IgD-negative memory B cell (primary cell): ENCODE data around the gene QPRT. TPM values are rescaled to one million over a fixed set of nuclear protein-coding genes. Genes with fewer than 3 reads are reported as not detected.
"Not testable (repeated sequence)": the region's sequence is repeated elsewhere in the genome, so short reads cannot be mapped to it uniquely, and the experiment has no call there.

ENCODE experiments used
- H3K27ac Mint-ChIP-seq, 3 donors: one replicate each; pipeline ENCODE4 v1.8.0; 2020 to 2022; ENCODE audit warnings: mild to moderate bottlenecking in 3 of 3, mixed read lengths in 3 of 3, moderate library complexity in 1 of 3
- H3K27me3 Mint-ChIP-seq: one replicate; pipeline ENCODE4 v1.8.0; 2021; ENCODE audit warnings: mixed read lengths
- H3K36me3 Mint-ChIP-seq: one replicate; pipeline ENCODE4 v1.8.0; 2020; ENCODE audit warnings: mild to moderate bottlenecking, mixed read lengths
- H3K4me1 Mint-ChIP-seq, 3 donors: one replicate each; pipeline ENCODE4 v1.8.0; 2020 to 2022; ENCODE audit warnings: mixed read lengths in 3 of 3, mild to moderate bottlenecking in 1 of 3
- H3K4me3 Mint-ChIP-seq, 4 donors: one replicate each; pipeline ENCODE4 v1.8.0; 2020 to 2022; ENCODE audit warnings: mild to moderate bottlenecking in 4 of 4, mixed read lengths in 4 of 4, moderate library complexity in 3 of 4
- H3K9me3 Mint-ChIP-seq, 3 donors: one replicate each; pipeline ENCODE4 v1.8.0; 2020 to 2021; ENCODE audit warnings: mixed read lengths in 3 of 3, mild to moderate bottlenecking in 1 of 3
- polyA plus RNA-seq: library from polyadenylated mRNA; unstranded; fragments of 300-500 nt; fragmentation: Illumina TruSeq; gene quantifications from one replicate; pipeline ENCODE4 v1.2.3, GENCODE V29; 2021

The QPRT gene
- polyA plus RNA-seq, 1 donor from 2014 or later = not detected

DNA sequence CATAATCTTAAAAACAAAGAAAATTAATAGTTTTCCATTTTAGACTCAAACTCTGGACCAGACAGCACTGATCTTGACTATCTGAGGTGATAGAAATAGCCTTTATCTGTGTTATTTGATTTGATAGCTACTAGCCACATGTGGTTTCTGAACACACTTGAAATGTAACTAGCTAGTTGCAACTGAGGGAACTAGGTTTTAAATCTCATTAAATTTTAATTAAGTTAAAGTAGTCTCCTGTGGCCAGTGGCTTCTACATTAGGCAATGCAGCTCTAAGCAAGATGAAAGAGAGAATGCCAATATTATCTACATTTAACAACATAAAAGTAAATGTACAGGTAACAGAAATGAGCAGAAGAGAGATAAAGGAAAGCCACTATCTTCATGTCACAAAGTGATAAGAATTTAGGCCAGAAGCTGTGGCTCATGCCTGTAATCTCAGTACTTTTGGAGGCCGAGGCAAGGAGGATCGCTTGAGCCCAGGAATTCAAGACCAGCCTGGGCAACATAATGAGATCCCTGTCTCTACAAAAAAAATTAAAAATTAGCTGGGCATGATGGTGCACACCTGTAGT lies 27.1 kb upstream of the QPRT start:
- Mint-ChIP-seq H3K4me1 (peaks cover 9 to 14% (median 11%) of the 10 kb centered on the region in 3 donors), H3K27me3 (peaks cover 3% of the 10 kb centered on the region), H3K4me3 (no peak overlapping the region), H3K9me3 (no peaks in the 10 kb centered on the region), H3K27ac (no peak overlapping the region), H3K36me3 (no peaks in the 10 kb centered on the region)

- Mint-ChIP-seq H3K36me3 (no peaks in the 10 kb centered on the region), H3K9me3 (no peaks in the 10 kb centered on the region), H3K4me1 (peaks cover 9 to 14% (median 11%) of the 10 kb centered on the region in 3 donors), H3K27me3 (peaks cover 3% of the 10 kb centered on the region), H3K27ac (peak overlapping the region in 2 of 3 donors; percentile 1 to 76), H3K4me3 (peak overlapping the region in 1 of 4 donors; percentile 7)
Measured at GRCh38 chr16:29653471-29653870, 25.5 kb upstream of the QPRT start.

DNA sequence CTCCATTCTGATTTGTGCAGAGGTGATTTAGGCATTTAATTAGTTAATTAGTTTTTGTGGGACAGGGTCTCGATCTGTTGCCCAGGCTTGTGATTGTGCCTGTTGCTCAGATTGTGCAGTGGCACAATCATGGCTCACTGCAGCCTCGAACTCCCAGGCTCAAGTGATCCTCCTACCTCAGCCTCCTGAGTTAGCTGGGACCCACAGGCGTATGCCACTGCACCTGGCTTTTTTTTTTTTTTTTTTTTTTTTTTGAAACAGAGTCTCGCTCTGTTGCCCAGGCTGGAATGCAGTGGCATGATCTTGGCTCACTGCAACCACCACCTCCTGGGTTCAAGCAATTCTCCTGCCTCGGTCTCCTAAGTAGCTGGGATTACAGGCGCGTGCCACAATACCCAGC lies 25.1 kb upstream of the QPRT start:
- H3K27ac Mint-ChIP-seq = peak overlapping the region in 1 of 3 donors; percentile 1
- H3K36me3 Mint-ChIP-seq, H3K4me3 Mint-ChIP-seq, H3K27me3 Mint-ChIP-seq, H3K9me3 Mint-ChIP-seq: not testable (repeated sequence)
- peaks cover 9 to 14% (median 11%) of the 10 kb centered on the region in 3 donors for H3K4me1 Mint-ChIP-seq

- H3K4me3 Mint-ChIP-seq = no peak overlapping the region
- no peaks in the 10 kb centered on the region for H3K9me3 Mint-ChIP-seq
- peaks cover 10 to 14% (median 11%) of the 10 kb centered on the region in 3 donors for H3K4me1 Mint-ChIP-seq
- H3K27me3 Mint-ChIP-seq = peaks cover 3% of the 10 kb centered on the region
- H3K36me3 Mint-ChIP-seq = no peaks in the 10 kb centered on the region
- no peak overlapping the region for H3K27ac Mint-ChIP-seq
Measured at GRCh38 chr16:29656688-29657523, 22.1 kb upstream of the QPRT start.

DNA sequence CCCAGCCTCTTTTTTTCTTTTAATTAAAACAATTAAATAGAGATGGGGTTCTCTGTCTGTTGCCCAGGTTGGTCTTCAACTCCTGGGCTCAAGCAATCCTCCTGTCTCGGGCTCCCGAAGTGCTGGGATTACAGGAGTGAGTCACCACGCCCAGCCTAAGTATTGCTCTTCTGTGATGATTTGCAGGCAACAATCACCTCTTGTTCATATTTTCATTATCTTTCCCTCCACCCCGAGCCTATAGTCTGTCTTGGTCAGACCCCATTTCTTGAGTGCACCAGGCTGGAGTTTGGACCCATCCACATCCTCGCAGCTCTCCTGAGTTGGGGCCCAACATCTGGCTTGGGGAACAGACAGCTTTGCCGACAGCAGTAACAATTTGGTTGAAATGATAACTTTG lies 20.3 kb upstream of the QPRT start:
- Mint-ChIP-seq H3K4me1 (peaks cover 3 to 21% (median 11%) of the 10 kb centered on the region in 3 donors), H3K27ac (no peak overlapping the region), H3K36me3 (no peaks in the 10 kb centered on the region), H3K4me3 (no peak overlapping the region), H3K9me3 (no peaks in the 10 kb centered on the region), H3K27me3 (no peaks in the 10 kb centered on the region)

- Mint-ChIP-seq H3K4me3 (peak overlapping the region; percentile 31 to 89 (median 74)), H3K27me3 (peaks cover 2% of the 10 kb centered on the region), H3K36me3 (no peaks in the 10 kb centered on the region), H3K4me1 (peaks cover 15 to 40% (median 32%) of the 10 kb centered on the region in 3 donors), H3K9me3 (no peaks in the 10 kb centered on the region), H3K27ac (peak overlapping the region in 2 of 3 donors; percentile 13 to 74)
Measured at GRCh38 chr16:29662000-29662728, 16.8 kb upstream of the QPRT start.

- Mint-ChIP-seq H3K9me3 (no peaks in the 10 kb centered on the region), H3K4me3 (peak overlapping the region in 3 of 4 donors; percentile 67 to 89 (median 82)), H3K36me3 (no peaks in the 10 kb centered on the region), H3K4me1 (peaks cover 15 to 40% (median 34%) of the 10 kb centered on the region in 3 donors), H3K27ac (peak overlapping the region in 2 of 3 donors; percentile 13 to 74), H3K27me3 (peaks cover 2% of the 10 kb centered on the region)
Measured at GRCh38 chr16:29662729-29663015, 16.3 kb upstream of the QPRT start.

DNA sequence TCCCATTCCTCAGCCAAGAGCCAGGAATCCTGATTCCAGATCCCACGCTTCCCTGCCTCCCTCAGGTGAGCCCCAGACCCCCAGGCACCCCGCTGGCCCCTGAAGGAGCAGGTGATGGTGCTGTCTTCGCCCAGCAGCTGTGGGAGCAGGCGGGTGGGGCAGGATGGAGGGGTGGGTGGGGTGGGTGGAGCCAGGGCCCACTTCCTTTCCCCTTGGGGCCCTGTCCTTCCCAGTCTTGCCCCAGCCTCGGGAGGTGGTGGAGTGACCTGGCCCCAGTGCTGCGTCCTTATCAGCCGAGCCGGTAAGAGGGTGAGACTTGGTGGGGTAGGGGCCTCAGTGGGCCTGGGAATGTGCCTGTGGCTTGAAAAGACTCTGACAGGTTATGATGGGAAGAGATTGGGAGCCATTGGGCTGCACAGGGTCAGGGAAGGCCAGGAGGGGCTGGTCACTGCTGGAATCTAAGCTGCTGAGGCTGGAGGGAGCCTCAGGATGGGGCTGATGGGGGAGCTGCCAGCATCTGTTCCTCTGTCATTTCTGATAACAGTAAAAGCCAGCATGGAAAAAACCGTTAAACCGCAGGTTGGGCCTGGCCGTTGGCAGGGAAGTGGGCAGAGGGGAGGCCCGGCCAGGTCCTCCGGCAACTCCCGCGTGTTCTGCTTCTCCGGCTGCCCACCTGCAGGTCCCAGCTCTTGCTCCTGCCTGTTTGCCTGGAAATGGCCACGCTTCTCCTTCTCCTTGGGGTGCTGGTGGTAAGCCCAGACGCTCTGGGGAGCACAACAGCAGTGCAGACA lies 15.8 kb upstream of the QPRT start, which contains the start of gene SPN:
TSS of gene SPN (plus strand) at position 232 of the 791 bp plus-strand sequence. CDS start at position 714, 482 bp downstream.
- Mint-ChIP-seq H3K27me3 (peaks cover 2% of the 10 kb centered on the region), H3K9me3 (no peaks in the 10 kb centered on the region), H3K4me3 (peak within 1 kb of the TSS; percentile 49 to 93 (median 84)), H3K27ac (peak within 1 kb of the TSS; percentile 74 to 84 (median 74)), H3K36me3 (no peaks in the 10 kb centered on the region), H3K4me1 (peaks cover 15 to 41% (median 37%) of the 10 kb centered on the region in 3 donors)

DNA sequence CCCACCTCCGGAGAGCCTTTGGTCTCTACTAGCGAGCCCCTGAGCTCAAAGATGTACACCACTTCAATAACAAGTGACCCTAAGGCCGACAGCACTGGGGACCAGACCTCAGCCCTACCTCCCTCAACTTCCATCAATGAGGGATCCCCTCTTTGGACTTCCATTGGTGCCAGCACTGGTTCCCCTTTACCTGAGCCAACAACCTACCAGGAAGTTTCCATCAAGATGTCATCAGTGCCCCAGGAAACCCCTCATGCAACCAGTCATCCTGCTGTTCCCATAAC lies 15.2 kb upstream of the QPRT start:
- Mint-ChIP-seq H3K36me3 (no peaks in the 10 kb centered on the region), H3K4me1 (peaks cover 15 to 41% (median 37%) of the 10 kb centered on the region in 3 donors), H3K27ac (peak overlapping the region in 2 of 3 donors; percentile 74 to 84), H3K27me3 (peaks cover 2% of the 10 kb centered on the region), H3K9me3 (no peaks in the 10 kb centered on the region), H3K4me3 (peak overlapping the region; percentile 49 to 93 (median 84))

- Mint-ChIP-seq H3K36me3 (no peaks in the 10 kb centered on the region), H3K27ac (peak overlapping the region; percentile 57 to 83 (median 74)), H3K9me3 (no peaks in the 10 kb centered on the region), H3K4me1 (peaks cover 15 to 41% (median 37%) of the 10 kb centered on the region in 3 donors), H3K27me3 (peaks cover 2% of the 10 kb centered on the region), H3K4me3 (peak overlapping the region; percentile 49 to 93 (median 84))
Measured at GRCh38 chr16:29664091-29664921, 14.7 kb upstream of the QPRT start.

GRCh38 chr16:29665294-29666077 lies 13.5 kb upstream of the QPRT start:
- peak overlapping the region in 2 of 3 donors; percentile 83 to 97 for H3K27ac Mint-ChIP-seq
- H3K4me3 Mint-ChIP-seq = peak overlapping the region; percentile 60 to 90 (median 84)
- H3K9me3 Mint-ChIP-seq = no peaks in the 10 kb centered on the region
- peaks cover 15 to 38% (median 37%) of the 10 kb centered on the region in 3 donors for H3K4me1 Mint-ChIP-seq
- peaks cover 2% of the 10 kb centered on the region for H3K27me3 Mint-ChIP-seq
- H3K36me3 Mint-ChIP-seq = no peaks in the 10 kb centered on the region

DNA sequence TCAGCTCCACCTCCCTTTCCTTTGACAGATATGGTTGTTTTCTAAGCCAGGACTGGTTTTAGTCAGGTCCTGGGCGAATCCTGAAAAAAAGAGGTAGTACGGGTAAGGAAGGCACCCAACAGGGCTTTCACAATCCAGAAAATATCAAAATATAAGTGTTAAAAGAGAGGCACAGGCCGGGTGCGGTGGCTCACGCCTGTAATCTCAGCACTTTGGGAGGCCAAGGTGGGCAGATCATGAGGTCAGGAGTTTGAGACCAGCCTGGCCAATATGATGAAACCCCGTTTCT lies 11.7 kb upstream of the QPRT start:
- peaks cover 15 to 36% (median 33%) of the 10 kb centered on the region in 3 donors for H3K4me1 Mint-ChIP-seq
- H3K27me3 Mint-ChIP-seq, H3K9me3 Mint-ChIP-seq, H3K36me3 Mint-ChIP-seq: not testable (repeated sequence)
- peak overlapping the region in 3 of 4 donors; percentile 21 to 89 (median 29) for H3K4me3 Mint-ChIP-seq
- H3K27ac Mint-ChIP-seq = peak overlapping the region in 1 of 3 donors; percentile 69

- Mint-ChIP-seq H3K27ac (no peak overlapping the region), H3K27me3 (peaks cover 2% of the 10 kb centered on the region), H3K4me1 (peaks cover 15 to 33% (median 32%) of the 10 kb centered on the region in 3 donors), H3K9me3 (no peaks in the 10 kb centered on the region), H3K36me3 (no peaks in the 10 kb centered on the region), H3K4me3 (peak overlapping the region in 1 of 4 donors; percentile 89)
Measured at GRCh38 chr16:29667755-29668154, 11.2 kb upstream of the QPRT start.
